OCI-M2 (cell line): ENCODE results near the gene GPR55.

ENCODE experiments used
- DNase-seq: peaks from one replicate; lab custom pipeline; 2025; ENCODE audit not compliant: unreplicated experiment; lab: John Stamatoyannopoulos, UW

GPR55 gene

DNA sequence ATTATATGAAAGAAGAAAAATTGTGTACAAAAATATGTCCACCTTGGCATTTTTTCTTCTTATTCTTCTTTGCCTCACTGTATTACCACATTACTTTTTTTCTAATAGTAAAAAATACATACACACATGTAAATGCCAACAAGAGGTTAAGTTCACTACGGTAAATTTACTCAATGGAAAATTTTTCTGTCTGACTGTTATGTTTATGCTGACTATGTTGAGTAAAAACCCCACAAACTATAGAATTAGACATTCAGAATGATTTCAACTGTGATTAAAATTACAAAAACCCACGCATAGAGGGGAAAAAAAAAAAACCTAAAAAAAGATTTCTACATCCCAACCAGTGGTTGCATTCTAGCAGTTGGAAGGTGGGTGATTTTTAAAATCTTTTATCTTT lies 5.4 kb downstream of the GPR55 start:
- no peak for DNase-seq

DNA sequence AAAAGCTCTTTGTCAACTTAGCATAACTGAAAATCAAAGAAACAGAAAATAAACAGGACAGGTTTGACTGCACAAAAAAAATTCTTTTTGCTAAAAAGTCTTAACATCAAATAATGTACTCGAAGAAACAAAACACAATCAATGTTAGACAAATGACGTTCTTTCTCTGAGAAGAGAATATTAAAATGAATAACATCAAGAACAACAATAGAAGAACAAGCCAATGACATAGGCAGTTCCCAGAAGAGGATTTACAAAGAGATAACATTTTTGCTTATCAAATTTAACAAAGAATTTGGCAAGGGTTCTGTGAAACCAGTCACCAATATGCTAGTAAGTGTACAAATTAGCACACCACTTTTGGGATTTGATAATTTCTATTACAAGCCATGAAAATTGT lies 5.8 kb downstream of the GPR55 start:
- no peak for DNase-seq

DNA sequence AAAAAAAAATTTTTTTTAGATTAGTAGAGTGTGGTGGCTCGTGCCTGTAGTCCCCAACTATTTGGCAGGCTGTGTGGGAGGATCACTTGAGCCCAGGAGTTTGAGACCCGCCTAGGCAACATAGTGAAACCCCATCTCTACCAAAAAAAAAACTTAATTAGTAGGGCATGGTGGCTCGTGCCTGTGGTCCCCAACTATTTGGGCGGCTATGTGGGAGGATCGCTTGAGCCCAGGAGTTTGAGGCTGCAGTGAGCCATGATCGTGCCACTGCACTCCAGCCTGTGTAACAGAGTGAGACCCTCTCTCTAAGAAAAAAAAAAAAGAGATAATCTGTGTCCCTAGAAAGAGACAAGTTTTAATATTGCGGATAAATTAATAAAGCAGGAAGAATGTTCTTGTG lies 8.8 kb downstream of the GPR55 start:
- no peak for DNase-seq

DNA sequence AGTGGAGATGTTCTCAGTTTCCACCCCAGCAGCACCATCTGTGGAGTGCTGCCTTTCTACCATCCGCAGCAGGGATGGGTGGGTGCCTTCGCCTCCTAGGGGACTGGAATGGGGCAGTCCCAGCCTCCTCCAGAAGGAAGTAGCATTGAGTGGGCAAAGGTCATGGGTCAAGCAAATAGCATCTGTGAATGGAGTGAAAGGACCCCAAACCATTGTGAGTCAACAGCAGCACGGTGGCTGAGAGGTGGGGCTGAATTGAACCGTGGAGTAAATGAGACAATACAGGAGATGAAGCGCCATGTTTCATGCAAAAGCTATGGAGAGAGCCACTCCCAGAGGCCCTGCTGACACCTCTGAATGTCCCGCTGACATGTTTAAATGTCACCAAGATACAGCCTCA lies 9.7 kb downstream of the GPR55 start:
- DNase-seq, result no peak

DNA sequence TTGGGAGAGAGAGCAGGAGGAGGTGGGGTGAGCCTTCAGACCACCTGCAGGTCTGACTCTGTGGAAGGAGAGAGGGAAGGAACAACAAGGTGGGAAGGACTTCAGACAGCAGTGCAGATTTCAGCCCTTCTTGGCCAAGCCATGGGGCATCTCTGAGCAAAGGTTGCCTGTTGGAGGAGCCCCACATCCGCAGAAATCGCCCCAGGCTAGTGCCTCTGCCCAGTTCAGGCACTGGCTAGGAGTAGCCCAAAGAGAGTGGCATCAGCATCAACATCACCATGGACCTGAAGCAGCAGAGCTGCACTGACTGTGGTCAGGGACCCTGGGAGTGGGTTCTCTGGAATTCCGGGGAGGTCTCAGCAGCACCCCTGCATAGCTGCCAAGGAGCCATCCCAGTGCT lies 10.2 kb downstream of the GPR55 start:
- no peak for DNase-seq

DNA sequence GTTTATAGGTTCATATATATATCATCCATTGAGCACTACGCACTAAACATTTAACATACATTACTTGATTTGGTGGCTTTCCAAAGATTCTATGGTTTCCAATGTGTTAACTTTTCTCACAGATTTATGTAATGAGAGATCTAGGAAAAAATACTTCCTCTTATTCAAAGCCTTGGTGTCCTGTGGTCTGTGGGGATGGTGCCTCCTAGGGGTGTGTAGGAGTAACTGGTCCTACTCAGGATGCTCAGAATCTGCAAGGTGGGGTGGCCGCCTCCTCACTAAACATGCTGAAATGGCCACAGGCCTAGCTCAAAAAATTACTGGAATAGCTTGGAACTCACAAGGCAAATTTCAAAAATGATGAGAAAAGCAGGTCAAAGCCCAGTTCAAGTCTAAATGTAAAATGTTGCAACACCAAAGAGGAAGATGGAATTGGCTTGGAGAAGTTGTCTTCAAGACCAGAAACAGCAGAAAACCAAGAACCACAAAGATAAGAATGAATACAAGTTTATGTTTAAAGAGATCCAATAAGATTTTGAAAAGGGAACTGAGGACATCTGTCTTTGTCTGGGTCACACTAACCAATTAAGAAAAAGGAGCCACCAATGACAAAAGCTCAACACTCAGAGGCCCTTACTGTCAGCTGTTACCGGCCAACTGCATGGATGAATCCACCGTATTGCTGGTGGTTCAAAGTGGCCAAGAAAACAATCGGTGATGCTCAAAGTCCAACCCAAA lies 11.5 kb downstream of the GPR55 start:
- no peak for DNase-seq

DNA sequence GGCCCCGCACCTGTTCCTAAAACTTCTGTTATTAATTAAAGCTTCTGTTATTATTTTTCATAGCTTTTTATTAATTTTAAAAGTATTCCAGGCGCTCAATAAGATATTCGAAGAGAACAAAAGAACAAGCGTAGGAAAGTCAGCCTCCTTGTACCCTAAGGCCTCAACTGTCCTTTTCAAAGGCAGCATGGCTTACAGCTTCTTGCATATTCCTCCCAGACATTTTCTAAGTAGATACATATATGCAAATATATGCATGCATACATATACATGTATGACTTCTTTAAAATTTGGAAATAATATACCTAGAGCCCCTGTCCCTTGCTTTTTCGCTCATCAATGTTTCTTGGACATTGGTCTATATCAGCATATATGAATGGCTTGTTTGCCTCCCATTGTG lies 12.3 kb downstream of the GPR55 start:
- DNase-seq, result no peak

DNA sequence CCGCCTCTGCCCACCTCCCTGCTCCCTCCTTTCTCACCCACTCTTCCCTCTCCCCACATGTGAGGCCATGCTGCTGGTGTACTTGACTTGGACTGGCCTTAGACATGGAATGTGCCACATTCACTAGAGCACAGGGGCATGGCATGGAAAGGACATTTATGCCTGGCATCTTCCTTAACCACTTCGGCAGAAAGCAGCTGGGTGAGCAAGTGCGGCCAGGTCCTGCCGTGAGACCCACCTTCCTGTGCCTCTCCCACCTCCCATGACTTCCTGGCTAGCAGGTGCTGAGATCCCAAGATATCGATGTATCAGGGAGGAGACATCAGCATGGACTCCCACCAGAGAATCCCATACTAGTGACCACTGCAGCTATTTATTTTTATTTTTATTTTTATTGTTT lies 13.0 kb downstream of the GPR55 start:
- no peak for DNase-seq

DNA sequence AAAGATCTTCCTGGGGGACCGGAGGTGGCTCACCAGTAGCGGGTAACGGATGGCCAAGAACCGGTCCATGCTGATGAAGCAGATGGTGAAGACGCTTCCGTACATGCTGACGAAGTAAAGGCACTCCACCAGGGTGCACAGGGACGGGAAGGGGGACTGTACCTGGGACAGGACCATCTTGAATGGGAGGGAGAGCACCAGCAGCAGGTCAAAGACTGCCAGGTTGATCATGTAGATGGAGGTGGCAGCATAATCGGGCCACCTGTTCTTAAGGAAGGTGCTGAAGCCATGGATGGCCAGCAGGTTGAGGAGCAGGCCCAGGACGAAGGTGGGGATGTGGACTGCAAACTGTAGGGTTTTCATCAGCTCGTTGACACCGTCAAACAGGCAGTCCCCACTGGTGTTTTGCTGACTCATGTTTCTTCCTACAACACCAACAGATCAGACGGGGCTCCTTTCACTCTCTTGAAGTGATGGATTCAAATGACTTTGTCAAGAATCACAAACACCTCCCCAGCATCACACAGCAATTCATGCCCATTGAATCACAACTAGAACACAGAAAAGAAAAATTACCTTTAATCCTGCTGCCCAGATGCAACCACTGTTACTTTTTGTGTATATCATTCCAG lies 14.4 kb downstream of the GPR55 start:
- DNase-seq, result no peak

DNA sequence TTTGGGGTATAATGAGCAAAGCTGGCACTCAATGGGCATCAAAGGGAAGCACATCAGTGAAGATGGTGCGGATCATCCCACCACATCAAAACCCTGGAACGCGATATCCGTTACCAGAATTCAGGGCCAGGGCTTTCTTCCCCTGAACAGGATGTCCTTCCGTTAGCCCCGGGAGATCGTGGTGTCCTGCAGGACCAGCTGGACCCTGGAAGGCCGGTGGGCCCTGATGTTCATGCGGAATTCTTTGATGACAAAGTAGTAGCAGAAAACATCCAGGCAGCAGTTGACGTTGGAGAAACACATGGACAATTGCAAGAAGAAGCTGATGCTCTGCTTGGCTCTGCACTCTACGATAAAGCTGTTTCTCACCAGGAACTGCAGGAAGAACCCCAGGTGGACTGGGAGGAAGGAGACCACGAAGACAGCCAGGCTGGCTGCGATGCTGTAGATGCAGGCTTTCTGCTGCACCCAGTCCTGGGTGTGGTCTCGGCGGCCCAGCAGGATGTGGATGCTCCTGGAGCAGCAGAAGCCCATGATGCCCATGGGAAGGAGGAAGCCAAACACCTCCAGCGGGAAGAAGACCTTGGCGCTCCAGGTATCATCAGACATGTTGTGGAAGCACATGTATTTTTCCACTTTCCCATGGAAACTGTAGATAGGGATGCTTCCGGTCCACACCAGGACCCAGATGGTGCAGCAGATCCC lies 15.0 kb downstream of the GPR55 start:
- no peak for DNase-seq

DNA sequence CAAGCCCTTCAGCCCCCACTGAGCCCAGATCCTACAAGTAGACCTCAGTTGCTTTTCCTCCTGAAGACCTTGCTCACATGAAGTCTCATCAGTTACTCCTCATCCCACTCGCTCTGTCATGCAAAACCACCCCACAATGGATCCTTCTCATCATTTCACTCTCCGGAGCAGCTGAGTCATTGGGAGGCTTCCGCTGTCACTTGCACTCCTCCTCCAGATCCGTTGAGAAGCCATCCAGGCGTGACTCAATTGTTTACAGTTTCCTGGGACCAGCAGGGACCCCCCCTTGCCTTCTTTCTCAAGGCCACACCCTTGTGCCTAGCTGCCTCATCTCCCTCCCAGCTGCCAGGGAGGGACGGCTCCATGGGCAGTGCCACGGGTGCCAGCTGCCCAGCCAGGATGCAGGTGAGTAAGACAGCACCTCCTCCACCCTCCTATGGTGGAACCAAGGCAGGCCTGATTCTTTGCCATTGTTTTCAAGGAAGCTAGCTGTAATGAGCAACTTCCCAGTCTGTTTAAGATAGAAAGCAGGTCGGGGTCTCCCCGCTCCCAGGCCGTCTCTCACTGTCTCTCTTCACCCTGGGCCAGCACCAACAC lies 16.3 kb downstream of the GPR55 start:
- peak; percentile 15 for DNase-seq

DNA sequence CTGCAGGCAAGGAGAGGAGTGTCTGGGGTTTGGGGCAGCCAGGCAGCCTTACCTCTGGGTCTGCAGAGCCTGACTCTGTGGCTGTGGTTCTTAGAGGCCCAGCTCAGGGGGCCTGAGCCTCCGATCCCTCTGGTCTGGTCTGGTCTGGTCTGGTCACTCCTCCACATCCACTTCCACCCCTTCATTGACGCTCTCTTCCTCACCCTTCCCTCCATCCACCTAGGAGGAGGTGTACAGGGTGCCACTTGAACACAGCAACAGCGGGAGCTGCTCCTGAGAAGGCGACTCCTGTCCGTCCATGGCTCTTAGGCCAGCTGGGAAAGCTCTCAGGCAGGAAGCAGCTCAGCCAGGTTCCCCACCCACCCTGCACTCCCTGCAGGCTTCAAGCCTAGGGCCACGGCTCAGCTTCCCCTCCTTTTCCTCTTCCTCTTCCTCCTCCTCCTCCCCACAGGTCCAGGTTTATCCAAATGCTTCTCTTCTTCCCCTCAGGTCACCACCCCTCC lies 16.9 kb downstream of the GPR55 start:
- no peak for DNase-seq

DNA sequence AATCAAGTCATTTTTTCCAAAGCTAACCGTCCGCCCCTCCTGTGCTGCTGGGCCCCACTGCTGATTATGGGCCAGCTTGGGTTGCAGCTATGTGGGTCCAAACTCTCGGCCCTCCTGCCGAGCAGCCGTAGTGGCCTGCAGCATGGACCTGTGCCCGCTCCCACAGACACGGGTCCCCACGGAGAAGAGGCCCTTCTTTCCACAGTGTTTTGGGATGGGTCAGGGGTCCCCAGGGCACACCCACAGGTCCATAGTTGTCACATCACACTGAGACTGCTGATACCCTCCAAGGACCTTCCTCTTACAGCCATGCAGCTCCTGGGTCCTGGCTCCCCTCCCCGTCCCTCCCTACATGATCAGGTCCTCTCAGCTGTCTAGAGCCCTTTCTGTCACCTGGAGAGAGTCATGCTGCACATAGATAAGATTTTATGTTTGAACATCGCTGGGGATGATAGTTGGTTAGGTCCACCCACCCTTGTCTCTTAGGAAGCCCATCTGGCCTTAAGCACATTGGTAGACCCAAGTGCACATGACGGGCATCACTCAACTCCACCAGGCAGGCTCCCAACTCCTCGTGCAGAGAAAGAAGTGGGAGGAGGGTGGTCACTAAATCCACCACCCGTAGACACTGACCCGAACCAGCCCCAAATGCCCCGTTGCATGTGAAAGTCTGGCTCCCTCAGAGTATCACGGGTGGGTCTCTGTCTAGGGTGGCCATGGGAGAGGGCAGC lies 17.5 kb downstream of the GPR55 start:
- DNase-seq, result no peak

DNA sequence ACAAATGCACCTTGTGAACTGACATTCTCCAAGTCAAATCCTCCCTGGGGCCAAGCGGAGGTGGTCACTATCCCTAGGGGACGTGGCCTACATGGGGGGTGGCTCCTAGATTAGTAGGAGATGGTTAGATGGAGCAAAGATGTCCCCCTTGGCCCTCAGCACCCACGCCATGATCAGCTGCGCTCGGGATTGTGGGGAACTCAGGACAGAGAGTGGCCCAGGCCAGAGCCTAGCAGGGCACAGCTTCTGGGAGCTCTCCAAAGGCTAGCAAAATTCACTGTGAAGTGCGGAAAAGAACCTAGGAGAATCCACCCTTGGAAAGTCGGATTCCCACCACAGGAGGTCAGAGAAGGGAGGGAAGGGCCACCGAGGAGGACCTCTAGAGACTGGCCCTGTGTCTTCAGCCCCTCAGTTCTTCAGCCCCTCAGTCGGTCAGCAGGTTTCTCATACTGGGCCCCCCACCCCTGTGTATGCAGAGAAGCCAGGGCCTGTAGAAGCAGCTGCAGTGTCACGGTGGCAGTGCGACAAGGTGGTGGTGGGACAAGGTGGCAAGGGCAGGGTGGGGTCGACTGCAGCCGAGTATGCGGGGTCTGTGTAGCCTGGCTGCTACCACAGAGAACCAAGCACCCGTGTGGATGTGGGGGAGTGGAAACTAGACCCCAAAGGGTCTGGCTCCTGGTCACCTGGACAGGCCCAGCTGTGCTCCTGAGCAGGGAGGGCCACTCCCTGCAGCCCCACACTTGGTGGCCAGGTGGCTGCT lies 18.4 kb downstream of the GPR55 start:
- DNase-seq, result no peak

DNA sequence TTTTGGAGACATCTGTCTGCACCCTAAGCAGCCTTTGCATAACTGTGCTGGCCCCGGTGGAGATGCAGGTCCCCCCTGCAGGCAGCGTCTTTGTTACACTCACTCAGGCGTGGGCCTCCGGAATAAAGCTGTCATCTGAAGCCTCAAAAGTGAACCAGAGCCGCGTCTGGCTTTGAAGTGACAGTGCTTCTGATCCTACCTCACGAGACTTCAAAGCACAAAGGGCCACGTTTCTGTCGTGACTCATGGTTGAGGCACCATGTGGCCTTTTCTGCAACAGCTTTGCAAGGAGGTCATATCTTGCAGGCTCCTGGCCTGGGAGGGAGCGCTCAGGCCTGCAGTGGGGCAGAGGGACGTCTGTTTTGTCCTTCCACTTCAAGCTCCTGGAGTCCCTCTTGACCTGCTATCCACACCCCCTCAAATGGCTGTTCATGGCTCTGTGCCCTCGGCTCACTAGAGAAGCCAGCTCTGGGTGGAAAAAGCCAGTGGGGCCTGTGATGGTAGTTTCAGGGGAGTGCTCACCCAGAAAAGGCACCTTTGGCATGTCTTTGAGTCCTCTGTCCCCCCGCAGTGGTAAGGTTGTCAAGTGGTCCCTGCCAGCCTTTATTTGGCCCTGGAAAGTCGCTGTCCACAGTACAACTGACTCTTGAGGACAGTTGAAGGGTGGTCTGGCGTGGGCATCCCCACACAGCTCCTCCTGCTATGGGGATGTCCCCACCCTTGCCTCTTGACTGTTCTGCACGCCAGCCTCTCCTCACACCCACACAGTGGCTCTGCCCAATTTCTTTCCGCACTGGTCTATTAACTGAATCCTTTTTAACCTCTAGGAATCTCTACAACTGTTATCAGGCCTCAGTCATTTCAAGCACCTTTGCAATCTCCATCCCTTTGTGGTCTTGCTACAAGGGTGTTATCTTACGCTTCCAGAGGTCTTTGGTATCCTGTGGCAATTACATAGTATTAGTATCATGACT lies 19.3 kb downstream of the GPR55 start:
- DNase-seq, result no peak

DNA sequence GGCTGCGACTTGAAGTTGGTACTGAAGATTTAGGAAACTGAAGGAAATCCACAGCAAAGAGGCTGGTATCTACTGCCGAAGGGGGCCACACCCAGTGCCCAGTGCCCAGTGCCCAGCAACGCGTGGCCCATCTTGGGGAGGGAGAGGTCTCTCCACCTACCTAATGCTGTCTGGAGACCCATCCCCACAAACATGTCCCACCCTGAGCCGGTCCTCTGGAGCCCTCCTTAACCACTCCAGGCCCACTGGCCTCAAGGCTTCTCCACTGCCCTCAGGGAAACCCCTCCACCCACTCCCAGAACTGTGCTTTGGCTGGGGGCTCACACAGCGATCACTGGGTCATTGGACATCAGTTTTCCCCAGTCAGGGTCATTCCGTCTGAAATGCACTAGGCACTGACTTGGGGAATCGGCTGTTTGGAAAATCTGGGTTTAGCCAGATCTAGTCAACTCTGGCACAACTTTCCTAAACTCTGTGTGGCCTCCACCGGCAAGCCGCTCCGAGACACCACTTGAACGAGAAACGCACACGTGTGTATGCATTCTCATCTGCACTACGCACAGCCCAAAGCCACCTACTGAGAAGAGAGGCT lies 20.1 kb downstream of the GPR55 start:
- DNase-seq, result no peak

DNA sequence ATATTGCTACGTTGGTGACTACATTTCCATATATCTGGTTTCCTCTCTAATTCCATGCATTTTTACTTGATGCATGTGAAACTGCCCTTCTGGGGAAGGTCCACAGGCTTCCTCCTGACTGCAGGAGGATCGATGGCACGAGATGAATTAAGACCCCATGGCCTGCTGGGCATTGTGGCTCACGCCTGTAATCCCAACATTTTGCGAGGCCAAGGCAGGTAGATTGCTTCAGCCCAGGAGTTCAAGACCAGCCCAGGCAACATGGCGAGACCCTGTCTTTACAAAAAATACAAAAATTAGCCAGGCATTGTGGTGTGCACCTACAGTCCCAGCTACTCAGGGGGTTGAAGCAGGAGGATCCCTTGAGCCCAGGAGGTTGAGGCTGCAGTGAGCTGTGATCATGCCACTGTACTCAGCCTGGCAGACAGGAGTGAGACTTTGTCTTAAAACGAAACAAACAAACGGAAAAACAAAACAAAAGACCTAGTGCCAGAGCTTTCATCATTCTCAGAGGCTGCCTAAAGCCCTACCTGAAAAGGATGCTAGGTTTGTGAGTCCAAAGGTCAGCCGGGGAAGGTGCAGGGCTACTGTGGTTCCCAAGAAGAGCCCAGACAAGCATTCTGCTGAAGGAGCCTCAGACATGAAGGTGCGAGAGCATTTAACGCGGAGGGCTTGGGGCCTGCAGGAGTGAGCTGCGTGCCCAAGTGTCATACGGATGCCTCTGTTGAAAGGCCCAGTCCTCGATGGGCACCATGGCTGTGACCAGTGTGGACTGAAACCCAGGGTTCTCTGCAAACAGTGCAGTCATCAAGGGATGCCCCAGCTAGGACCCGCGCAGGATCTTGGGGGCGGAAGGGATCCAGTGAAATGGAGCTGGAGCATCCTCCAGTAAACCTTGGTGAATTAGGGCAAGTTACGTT lies 21.6 kb downstream of the GPR55 start:
- no peak for DNase-seq
